NCI-H1105 (cell line): Measurements from ENCODE around the gene RPS3.

ENCODE experiments used
- DNase-seq: peaks from one replicate; lab custom pipeline; 2025; lab: John Stamatoyannopoulos, UW

Gene RPS3

GRCh38 chr11:75435571-75435925 lies 36.2 kb downstream of the RPS3 start:
- no peak for DNase-seq

- DNase-seq, result no peak
These were observed 37.5 kb downstream of the RPS3 start for GRCh38 chr11:75436806-75437205.

GRCh38 chr11:75437966-75438659 lies 38.8 kb downstream of the RPS3 start:
- DNase-seq, result no peak

GRCh38 chr11:75439026-75439425 lies 39.7 kb downstream of the RPS3 start:
- no peak for DNase-seq

- DNase-seq, result no peak
These were observed 40.3 kb downstream of the RPS3 start for GRCh38 chr11:75439495-75440120.

- no peak for DNase-seq
These were observed 41.9 kb downstream of the RPS3 start for GRCh38 chr11:75440960-75441803.

- DNase-seq, result no peak
These were observed 42.5 kb downstream of the RPS3 start for GRCh38 chr11:75441804-75442132.

GRCh38 chr11:75442161-75442885 lies 43.0 kb downstream of the RPS3 start:
- DNase-seq, result no peak

GRCh38 chr11:75443043-75443442 lies 43.7 kb downstream of the RPS3 start:
- no peak for DNase-seq

GRCh38 chr11:75445315-75445953 lies 46.1 kb downstream of the RPS3 start:
- peak; percentile 28 for DNase-seq

GRCh38 chr11:75447415-75447814 lies 48.1 kb downstream of the RPS3 start:
- no peak for DNase-seq

GRCh38 chr11:75449271-75449670 lies 50.0 kb downstream of the RPS3 start:
- no peak for DNase-seq

- no peak for DNase-seq
These were observed 50.5 kb downstream of the RPS3 start for GRCh38 chr11:75449776-75450175.

- DNase-seq, result no peak
These were observed 50.9 kb downstream of the RPS3 start for GRCh38 chr11:75450236-75450635.

- no peak for DNase-seq
These were observed 51.8 kb downstream of the RPS3 start for GRCh38 chr11:75450826-75451821.

GRCh38 chr11:75453916-75454655 lies 54.8 kb downstream of the RPS3 start:
- DNase-seq, result no peak

GRCh38 chr11:75454987-75455386 lies 55.7 kb downstream of the RPS3 start:
- no peak for DNase-seq
